Activated CD8-positive, alpha-beta memory T cell treated with anti-CD3 and anti-CD28 coated beads, Interleukin-2, amount 50 U/mL, for 24 hours (primary cell): ENCODE measurements around the gene ANKFY1.

Experiments
- DNase-seq: peaks from one replicate; pipeline ENCODE4 v3.0.0-alpha.2; 2020; ENCODE audit errors: extremely low read depth

The ANKFY1 gene

DNA sequence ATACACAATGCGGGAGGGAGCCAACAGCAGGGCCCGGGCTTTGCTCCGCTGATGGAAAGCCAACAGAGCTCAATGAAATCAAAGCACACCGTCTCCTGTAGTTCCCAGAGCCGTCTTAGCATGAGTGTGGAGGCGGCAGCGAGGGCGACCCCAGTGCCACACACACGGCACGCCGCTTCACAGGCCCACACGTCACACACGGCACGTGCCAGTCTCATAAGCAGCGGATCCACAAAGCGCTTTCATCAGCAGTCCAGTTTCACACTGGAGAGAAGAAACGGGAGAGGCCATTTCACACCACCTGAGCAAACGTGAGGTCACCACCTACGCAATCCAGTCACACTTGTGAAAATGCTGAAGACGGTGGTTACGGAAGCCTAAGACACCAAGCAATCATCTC is 86.0 kb downstream of the ANKFY1 start:
- DNase-seq = no peak

DNA sequence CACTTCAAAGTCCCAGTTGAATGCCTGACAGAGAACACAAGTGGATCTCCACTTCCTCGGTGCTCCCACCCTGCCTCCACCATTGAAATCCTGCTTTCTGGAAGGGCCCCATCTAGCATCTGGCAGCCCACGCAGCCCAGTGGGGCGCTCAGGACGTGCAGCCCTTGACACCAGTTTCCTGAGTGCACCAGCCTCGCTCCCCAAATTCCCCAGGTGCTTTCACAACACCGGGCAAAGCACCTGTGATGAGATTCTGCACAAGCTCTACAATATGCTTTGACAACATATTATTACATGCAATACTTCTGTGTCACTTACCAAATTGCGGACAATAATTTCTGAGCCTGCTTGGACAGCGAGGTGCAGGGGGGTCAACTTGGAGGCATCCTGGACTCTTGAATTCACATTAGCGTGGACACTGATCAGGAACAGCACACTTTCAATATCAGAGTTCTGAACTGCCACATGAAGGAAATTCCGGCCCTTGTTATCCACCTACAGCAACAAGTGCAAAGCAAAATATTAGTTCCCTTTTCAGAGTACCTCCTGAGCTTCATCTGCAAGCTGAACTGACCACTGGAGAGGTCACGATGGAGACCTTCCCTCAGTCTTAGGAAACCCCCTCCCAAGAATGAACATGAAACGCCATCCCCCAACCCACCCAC is 86.8 kb downstream of the ANKFY1 start:
- no peak for DNase-seq

DNA sequence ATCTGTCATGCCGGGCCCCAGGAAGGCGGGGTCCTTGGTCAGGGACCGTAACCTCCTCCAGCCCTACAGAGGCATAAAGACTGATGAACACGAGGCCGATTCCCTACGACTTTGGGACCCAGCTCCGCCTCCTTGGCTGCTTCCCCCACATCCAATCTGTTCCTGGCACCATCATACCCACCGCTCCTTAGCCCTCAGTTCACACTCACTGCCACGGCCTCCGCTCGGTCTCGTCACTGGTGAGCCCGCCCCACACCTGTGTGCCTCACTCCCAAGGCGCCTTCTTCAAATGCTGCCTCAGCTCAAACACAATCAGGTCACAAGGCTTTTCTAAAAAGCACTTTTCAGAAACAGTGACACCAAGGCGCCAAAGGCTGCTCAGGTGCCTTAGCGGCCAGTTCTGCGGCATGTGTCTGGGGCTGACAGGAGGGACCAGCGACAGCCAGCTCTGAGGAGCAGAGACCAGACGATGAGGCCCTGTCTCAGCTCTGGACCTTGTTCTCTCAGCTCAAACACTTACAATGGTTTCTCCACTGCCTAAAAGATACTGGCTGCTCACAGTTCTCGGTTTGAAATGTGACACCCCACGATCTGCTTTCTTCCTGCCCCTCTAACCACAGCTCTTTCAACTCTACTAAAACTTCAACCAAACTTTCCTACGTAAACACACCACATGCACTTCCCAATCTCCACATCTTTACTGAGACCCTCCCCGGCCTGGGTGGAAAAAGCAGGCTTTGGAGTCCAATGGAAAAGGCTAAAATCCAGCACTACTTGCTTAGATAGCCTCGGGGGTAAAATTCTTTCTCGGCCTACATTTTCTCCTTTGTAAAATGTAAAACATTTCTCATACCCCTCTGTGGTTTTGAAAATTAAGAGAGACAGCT is 87.6 kb downstream of the ANKFY1 start:
- DNase-seq = no peak

DNA sequence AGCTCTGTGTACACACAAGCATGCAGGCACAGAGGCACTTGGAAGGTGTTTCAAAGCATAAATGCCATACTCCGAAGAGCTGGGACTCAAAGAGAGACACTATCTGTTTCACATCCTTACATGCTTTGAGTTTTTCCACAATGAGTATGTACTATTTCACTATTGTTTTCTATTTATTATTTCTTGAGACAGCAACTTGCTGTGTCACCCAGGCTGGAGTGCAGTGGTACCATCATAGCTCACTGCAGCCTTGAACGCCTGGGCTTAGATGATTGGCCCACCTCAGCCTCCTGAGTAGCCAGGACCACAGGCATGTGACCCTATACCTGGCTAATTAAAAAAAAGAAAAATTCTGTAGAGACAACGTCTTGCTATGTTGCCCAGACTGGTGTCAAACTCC is 89.2 kb downstream of the ANKFY1 start:
- DNase-seq = no peak

DNA sequence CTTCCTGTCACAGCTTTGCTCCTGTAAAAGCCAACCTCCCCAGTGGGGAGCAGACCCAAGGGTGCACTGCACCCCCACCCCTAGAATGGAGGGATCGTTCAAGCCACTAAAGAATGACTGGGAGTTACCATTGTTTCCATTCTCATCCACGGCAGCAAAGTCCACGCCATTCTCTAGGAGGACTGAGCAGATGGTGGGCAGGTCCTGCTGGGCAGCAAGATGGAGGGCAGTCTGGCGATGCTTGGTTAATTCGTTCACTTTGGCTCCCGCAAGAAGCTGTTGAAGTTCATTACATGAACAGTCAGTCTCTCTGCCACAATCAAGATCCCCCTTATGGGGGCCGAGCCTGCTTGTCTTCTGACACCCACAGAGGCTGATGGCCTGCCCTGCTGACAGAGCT is 90.0 kb downstream of the ANKFY1 start:
- no peak for DNase-seq

DNA sequence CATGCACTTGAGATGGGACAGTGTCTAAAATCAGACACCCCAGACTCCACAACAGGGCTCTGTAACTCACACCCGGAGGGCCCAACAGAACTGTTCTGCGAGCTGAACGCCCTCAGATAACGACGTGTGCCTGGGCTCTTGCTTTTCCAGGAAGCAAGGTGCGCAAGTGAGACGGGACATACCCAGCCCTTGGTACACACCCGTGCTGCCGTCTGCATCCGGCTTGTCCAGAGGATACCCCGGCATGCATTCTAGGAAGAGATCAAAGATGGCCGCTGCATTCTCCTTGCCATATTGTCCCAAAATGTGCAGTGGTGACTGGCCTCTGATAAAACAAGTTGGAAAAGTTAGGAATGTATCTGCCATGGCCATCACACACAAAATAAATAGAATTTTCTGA is 91.4 kb downstream of the ANKFY1 start:
- no peak for DNase-seq

DNA sequence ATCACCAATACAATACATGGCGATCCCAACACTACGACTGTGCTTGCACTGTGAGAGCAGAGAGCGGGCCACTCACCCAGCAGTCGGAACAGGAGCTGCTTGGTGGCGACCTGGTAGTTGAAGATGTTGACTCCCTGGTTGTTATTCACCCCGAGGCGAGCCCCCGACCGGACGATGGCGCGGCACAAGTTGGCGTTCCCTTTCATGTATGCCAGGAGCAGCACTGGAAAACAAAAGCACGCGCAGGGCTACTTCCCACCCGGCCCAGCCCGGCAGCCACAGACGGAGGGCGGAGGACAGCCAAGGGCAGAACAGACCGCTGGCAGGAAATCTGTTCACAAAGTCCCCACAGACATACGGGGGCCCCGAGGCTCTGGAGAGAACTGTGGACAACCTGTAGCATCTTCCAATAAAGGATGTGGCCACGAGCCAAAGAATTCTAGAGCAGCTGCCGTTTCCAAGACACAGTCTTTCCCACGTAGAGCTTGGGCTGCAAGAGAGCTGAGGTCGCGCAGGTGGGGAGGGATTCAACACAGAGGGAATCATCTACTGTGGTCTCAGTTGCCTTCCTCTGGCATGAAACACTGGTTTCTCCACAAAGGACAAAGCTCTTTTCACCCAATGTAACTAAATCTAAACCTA is 93.0 kb downstream of the ANKFY1 start:
- no peak for DNase-seq

DNA sequence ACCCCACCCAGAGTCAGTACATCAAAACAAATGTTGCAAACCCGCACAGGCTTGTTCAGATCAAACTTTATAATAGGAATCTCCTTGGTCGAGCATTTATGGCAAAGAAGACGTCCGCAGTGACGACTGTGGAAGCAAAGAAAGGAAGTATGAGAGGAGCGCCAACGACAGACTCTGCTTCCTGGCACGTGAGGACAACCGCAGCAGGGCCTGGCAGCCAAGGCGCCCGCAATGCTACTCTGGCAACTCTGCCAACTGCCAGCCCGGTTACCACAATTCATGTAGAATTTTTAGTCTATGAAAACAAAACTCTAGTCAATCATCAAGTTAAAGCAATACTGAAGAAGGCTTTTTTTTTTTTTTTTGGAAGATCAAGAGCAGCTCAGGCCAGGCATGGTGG is 96.0 kb downstream of the ANKFY1 start:
- DNase-seq = no peak

DNA sequence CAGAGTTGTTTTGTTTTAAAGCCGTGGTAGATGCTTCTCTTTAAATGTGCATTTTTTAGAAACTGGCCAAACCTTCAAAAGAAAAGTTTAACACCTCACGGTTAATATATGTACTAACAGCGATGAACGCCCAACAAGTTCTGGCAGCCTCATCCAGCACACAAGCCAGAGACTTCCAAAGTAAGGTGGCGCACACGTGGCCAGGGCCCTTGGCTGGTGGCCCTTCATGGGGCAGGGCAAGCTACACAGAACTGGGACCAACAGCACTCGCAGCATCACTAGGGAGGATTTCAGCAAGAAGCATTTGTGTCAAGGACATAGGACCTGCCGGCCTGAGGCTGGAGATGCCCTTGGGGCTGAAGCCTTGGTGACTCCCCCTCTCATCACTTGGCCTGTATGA is 97.4 kb downstream of the ANKFY1 start:
- DNase-seq = no peak

DNA sequence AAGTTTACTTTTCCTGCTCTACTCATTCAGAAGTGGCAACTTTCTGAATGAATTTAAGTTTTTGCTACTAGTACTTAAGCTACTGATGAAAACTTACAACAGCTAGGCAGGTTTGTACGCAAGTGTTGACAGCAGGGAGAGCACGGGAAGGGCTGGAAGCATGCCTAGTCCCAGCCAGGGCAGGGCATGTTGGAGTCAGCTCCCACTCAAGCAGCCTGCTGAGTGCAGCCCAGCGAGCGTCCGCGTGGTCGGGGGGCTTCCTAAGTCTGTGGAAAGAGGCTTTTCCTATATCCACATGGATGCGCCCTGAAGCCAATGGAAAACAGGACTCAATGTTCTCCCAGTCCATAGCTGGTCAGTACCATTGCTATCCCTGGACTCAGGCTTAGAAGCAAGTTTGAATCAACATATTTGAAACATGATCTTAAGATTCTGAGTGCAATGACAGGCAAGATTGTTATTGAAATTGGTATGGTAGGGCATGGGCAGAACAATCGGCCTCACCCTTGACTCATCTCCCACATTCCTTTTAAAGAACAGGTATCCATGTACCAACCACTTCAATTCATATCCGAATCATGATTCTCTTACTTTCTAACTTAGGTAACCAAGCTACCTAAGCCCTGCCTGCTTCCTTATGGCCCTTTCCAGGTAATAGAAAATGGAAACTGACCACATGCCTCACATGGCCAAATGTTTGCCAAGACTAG is 98.3 kb downstream of the ANKFY1 start:
- DNase-seq = no peak

DNA sequence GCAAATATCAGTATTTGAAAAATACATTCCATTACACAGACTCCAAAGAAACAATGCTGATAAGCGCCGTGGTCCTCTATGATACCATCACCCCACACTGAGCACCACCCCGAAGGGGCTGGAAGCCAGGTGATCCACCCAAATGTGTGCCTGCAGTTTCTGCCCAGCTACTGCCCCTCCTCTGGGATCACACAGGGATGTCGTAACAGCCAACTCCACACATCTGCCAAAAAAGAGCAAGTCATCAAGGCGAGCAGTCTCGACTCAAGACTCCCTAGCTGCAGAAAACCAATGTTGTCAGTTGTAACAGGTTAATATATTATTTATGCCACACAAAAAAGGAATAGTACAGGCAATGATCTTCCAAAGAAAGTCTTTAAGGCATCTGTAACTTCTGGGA is 99.8 kb downstream of the ANKFY1 start:
- no peak for DNase-seq

DNA sequence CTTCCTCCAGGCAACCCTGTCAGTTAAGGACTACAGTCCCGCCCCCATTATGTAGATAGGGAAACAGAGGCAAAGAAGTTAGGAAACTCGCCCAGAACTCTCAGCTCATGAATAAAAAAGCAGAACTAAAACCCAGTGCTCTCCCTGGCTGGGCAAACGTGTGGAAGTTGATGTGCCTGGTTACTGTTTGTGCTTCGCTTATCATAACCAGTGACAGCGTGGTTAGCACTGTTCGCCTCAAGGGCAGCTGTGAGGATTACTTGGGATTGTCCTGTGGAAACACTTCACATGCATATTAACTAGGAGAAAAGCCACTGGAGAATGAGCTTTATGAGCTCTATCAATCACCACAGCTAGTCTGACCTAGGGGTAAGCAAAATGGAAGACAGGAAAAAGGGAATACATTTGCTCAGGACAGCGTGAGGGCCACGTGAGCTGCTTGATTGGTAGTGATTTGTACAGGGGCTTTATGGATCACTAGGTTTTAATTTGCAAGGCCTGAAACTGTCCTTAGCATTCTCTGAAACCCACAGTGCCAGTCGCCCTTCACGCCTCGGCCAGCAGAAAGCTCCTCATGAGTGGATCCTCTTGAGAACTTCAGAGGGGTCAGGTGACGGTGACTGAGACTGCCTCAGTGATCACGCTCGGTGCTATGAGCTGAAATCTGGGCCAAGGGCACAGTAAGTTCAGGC is 100.9 kb downstream of the ANKFY1 start:
- DNase-seq = no peak

DNA sequence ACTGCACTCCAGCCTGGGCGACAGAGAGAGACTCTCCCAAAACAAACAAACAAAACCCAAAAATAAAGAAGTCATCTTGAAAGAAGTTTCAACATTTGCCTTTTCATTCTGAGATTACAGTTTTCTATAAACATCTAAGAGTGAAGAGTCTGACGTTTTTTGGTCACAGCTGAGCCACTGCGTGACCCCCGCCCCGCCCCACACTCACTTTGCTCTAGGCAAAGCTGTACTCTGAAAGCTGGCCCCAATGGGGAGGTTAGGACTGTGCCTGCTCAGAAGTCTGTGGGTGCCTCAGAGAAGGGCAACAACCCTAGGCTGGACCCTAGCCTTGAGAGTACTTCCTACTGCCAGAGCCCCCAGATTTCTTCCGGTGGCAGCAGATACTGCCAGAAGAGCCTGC is 101.5 kb downstream of the ANKFY1 start:
- DNase-seq = no peak

DNA sequence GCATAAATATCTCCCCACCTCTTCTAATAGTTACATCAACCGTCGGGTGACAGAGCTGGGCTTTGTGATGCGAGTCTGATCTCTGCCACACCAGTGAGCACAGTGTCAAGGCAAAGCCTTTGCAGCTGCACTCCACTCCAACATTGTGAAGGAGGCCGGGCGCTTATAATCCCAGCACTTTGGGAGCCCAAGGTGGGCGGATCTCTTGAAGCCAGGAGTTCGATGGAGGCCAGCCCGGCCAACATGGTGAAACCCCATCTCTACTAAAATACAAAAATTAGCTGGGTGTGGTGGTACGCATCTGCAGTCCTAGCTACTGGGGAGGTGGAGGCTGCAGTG is 101.8 kb downstream of the ANKFY1 start:
- DNase-seq = no peak

DNA sequence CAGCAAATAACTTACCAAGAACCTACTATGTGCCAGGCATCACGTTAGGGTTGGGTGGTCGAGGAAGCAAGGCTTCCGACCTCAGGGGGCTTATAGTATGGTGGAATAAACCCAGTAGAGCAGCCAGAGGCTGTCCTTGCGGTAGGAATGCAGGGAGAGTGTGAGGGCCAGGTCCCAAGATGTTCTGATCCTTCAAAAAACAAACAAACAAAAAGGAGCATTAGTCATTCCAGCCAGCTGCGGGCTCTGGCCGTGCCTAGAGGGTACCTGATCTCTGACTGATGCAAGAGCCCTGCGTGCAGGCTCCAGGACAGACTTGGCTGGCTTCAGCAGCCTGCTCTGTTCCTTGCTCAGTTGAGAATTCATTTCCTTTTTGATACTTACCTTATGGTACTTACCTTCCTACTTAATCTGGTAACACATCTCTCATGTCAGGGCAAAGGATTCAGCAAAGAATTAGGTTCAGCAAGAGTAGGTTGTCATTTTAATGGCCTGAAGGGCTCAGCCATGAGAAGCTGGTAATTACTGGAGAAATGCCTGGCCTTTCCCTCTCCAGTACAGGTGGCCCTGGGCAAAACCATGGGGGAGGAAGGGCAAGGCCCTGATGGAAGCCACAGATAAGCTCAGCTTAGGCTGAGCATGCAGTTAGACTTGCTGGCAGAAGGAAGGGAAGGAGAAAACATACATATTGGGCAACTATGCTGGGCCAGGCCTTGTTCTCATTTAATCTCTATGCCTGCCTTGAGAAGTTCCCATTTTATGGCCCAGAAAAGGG is 102.4 kb downstream of the ANKFY1 start:
- no peak for DNase-seq

DNA sequence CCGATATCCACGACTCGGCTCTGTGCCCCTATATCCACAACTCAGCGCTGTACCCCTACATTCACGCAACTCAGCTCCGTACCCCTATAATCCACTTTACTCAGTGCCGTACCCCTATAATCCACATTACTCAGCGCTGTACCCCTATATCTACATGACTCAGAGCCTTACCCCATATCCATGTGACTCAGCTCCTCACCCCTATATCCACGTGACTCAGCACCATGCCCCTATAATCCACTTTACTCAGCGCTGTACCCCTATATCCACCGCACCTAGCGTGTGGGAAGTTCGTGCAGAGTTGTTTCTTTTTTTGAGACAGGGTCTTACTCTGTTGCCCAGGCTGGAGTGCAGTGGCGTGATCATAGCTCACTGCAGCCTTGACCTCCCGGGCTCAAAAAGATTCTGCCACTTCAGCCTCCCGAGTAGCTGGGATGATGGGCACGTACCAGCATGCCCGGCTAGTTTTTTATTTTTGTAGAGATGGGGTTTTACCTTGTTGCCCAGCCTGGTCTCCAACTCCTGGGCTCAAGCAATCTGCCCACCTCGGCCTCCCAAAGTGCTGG is 103.4 kb downstream of the ANKFY1 start:
- no peak for DNase-seq

DNA sequence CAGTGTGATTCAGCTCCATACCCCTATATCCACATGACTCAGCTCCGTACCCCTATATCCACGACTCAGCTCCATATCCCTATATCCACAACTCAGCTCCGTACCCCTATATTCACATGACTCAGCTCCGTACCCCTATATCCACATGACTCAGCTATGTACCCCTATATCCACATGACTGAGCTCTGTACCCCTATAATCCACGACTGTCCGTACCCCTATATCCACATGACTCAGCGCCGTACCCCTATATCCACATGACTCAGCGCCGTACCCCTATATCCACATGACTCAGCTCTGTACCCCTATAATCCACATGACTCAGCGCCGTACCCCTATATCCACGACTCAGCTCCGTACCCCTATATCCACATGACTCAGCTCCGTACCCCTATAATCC is 104.0 kb downstream of the ANKFY1 start:
- no peak for DNase-seq

DNA sequence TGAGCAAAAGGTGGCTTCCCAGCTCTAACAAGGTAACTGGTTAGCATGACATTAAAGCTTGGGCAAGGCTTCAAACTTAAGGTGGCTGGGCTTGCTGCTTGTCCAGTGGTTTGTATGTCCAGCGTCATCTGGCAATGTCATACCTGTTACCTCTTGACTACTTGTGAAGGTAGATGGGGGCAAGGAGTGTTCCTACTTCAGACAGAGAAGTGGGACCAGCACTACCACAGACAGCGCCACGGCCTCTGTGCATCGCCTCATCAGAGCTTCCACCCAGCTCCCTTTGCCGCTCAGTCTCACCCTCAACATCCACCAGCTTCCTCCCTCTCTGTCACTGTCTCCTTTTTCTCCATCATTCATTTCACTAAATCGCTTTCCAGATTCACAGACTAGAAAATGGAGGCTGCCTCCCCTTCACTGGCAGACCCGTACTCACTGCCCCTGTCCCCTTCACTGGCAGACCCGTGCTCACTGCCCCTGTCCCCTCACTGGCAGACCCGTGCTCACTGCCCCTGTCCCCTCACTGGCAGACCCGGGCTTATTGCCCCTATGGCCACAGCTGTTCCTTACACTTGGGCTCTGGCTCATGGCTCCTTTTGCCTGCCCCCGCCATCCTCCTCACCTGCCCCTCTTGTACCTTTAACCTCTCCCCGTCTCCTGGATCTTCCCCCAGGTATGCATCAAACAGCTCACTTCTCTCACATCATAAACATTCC is 106.0 kb downstream of the ANKFY1 start:
- no peak for DNase-seq

DNA sequence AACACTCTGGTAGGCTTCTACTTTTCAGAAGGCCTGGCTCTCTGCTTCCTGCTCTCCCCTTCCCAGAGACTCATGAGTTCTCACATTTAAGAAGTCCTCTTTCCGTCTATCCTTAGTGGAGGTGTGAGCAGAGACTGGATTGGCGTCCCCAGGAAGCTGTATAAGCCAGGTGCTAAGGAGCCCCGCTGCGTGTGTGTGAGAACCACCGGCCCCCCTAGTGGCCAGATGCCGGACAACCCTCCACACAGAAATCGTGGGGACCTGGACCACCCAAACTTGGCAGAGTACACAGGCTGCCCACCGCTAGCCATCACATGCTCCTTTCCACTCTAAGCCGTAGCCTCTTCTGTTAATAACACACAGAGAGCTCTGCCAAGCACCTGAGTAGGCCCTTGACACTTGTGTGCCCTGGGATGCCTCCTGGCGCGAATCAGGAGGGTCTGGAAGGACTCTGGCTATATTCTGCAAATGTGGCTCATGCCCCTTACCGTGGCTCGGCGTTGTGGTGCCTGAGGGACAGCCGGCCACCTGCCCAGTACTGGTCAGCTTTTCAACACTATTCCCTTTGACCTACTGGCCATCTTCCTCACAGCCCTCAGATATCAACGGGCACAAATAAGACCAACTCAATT is 106.9 kb downstream of the ANKFY1 start:
- DNase-seq = no peak
